ENCODE results near the gene EFCAB9. TPM values are rescaled to one million over a fixed set of nuclear protein-coding genes. Genes with fewer than 3 reads are reported as not detected.

Gene EFCAB9
- total RNA-seq, 4 donors from 2014 or later = not detected

DNA sequence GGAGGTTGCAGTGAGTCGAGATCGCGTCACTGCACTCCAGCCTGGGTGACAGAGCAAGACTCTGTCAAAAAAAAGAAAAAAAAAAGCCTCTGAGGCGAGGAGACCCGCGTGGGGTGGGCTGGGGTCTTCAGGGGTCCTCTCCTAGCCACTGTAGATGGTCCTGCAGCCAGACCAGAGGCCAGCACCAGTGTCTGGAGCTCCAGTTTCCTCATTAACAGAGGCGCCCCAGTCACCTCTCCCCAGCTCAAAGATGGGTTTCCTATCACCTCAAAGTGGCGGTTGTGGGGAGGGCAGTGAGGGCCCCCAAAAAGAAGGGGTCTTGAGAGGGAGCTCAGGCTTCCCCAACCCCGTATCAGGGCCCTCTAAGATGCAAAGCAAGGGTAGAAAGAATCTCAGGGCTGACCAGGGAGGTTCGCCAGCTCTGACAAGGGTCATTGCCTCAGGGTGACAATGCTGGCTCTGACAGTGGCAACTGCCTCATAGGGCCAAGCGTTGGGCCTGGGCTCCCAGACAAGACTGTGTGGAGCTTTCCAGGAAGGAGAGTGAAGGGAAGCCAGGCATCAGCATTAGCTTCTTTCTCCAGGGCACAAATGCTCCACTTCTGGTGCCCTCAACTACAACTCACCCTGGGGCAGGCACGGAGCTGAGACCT, 20.9 kb upstream of the EFCAB9 start:
- H3K36me3 ChIP-seq = no peaks in the 10 kb centered on the region
- TF ChIP-seq POLR2AphosphoS5 (IDR thresholded peaks at IDR 0.05) = no peak
- TF ChIP-seq, protein P1, sequence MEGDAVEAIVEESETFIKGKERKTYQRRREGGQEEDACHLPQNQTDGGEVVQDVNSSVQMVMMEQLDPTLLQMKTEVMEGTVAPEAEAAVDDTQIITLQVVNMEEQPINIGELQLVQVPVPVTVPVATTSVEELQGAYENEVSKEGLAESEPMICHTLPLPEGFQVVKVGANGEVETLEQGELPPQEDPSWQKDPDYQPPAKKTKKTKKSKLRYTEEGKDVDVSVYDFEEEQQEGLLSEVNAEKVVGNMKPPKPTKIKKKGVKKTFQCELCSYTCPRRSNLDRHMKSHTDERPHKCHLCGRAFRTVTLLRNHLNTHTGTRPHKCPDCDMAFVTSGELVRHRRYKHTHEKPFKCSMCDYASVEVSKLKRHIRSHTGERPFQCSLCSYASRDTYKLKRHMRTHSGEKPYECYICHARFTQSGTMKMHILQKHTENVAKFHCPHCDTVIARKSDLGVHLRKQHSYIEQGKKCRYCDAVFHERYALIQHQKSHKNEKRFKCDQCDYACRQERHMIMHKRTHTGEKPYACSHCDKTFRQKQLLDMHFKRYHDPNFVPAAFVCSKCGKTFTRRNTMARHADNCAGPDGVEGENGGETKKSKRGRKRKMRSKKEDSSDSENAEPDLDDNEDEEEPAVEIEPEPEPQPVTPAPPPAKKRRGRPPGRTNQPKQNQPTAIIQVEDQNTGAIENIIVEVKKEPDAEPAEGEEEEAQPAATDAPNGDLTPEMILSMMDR (IDR thresholded peaks at IDR 0.05) = no peak
- no peak for TF ChIP-seq EP300 (IDR thresholded peaks at IDR 0.05)
- TF ChIP-seq POLR2A (IDR thresholded peaks at IDR 0.05) = no peak
- no peak overlapping the region for H3K4me3 ChIP-seq
- no peaks in the 10 kb centered on the region for H3K27me3 ChIP-seq
- no peak for DNase-seq (ENCODE audit: low spot score in 2 of 2)
- H3K4me1 ChIP-seq = peaks cover 43% of the 10 kb centered on the region
- 79% methylated on average over 10 of the region's 12 CpGs for WGBS
- no peak overlapping the region for H3K27ac ChIP-seq
- no peaks in the 10 kb centered on the region for H3K9me3 ChIP-seq

DNA sequence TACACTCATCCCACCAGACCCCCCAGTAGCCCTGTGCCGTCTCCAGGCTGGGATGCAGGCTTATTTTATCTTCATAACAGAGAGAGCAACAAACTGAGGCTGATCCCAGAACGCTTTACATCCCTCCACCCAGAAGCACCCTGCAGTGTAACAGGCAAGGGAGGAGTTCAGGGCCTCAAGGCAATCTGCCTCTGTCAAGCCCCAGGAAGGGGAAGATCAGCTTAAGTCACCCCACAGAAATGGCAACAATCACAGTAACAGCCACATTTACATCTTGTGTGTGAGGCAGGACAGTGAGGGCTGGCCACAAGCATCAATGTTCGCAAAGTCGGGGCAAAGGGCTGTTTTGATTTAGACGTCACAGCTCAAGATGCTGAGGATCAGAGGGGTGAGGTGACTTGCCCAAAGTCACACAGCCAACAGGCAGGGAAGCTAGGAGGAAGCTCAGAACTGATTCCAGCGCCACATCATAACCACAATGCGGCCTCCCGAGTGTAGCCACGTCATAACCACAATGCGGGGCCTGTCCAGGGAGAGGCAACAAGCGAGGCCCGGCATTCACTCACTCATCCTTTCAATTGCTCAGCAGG, 20.3 kb upstream of the EFCAB9 start:
- 83% methylated on average over 12 of the region's 12 CpGs for WGBS
- H3K4me3 ChIP-seq = no peak overlapping the region
- no peaks in the 10 kb centered on the region for H3K36me3 ChIP-seq
- H3K27me3 ChIP-seq = no peaks in the 10 kb centered on the region
- H3K4me1 ChIP-seq = peaks cover 37% of the 10 kb centered on the region
- H3K9me3 ChIP-seq = no peaks in the 10 kb centered on the region
- H3K27ac ChIP-seq = no peak overlapping the region
- no peak for DNase-seq (ENCODE audit: low spot score in 2 of 2)
- TF ChIP-seq, protein P1 (IDR thresholded peaks at IDR 0.05) = no peak
- no peak for TF ChIP-seq POLR2AphosphoS5 (IDR thresholded peaks at IDR 0.05)
- TF ChIP-seq EP300 (IDR thresholded peaks at IDR 0.05) = no peak
- TF ChIP-seq POLR2A (IDR thresholded peaks at IDR 0.05) = no peak

DNA sequence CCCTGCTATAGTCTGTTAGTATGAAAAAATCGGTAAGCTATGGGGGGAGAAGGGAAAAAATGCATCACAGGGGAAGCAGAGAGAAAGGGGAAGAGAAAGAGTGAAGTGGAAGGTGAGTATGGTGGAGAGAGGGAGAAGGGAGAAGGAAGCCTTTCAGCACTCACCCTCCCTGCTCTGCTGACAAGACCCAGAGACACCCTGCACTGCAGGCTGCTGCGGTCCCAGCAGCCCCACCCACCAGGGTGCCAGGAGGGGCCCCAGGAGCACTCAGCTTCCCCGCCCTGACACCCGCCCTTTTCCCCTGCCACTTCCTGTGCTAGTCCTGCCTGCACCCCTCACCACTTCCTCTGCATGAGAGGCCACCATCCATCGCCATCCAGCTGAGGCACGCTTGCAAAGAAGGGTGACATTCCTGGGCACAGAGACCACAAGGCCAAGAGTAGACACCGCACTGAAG, 18.7 kb upstream of the EFCAB9 start:
- WGBS = 63% methylated on average over 7 of the region's 7 CpGs
- TF ChIP-seq EP300 (IDR thresholded peaks at IDR 0.05) (no peak), POLR2AphosphoS5 (IDR thresholded peaks at IDR 0.05) (no peak), POLR2A (IDR thresholded peaks at IDR 0.05) (no peak)
- TF ChIP-seq, protein P1 (IDR thresholded peaks at IDR 0.05) = no peak
- no peak overlapping the region for H3K27ac ChIP-seq
- DNase-seq (ENCODE audit: low spot score in 2 of 2) = no peak
- H3K4me3 ChIP-seq = peak overlapping the region; percentile 27
- H3K4me1 ChIP-seq = peaks cover 48% of the 10 kb centered on the region
- H3K36me3 ChIP-seq = no peaks in the 10 kb centered on the region
- H3K9me3 ChIP-seq = no peaks in the 10 kb centered on the region
- H3K27me3 ChIP-seq = no peaks in the 10 kb centered on the region

DNA sequence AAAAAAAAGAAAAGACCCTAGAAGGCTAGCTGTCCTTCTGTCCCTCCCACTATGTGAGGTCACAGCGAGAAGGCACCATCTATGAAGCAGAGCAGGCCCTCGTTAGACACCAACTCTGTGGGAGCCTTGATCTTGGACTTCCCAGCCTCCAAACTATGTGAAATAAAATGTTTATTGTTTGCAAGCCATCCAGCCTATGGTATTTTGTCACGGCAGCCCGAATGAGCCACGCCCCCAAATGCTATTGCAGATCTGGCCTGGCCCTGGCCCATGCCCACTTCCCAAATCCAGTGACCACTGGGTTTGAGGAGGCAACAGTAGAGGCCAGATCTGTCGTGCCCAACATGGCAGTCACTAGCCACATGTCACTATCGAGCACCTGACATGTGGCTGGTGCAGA, 16.8 kb upstream of the EFCAB9 start:
- Histone ChIP-seq H3K27ac (no peak overlapping the region), H3K9me3 (no peaks in the 10 kb centered on the region), H3K27me3 (no peaks in the 10 kb centered on the region), H3K36me3 (no peaks in the 10 kb centered on the region), H3K4me3 (no peak overlapping the region), H3K4me1 (peaks cover 42% of the 10 kb centered on the region)
- WGBS = 81% methylated on average over 7 of the region's 7 CpGs
- TF ChIP-seq POLR2A (IDR thresholded peaks at IDR 0.05) (no peak), EP300 (IDR thresholded peaks at IDR 0.05) (no peak), POLR2AphosphoS5 (IDR thresholded peaks at IDR 0.05) (no peak)
- TF ChIP-seq, protein P1 (IDR thresholded peaks at IDR 0.05) = no peak
- DNase-seq (ENCODE audit: low spot score in 2 of 2) = no peak

DNA sequence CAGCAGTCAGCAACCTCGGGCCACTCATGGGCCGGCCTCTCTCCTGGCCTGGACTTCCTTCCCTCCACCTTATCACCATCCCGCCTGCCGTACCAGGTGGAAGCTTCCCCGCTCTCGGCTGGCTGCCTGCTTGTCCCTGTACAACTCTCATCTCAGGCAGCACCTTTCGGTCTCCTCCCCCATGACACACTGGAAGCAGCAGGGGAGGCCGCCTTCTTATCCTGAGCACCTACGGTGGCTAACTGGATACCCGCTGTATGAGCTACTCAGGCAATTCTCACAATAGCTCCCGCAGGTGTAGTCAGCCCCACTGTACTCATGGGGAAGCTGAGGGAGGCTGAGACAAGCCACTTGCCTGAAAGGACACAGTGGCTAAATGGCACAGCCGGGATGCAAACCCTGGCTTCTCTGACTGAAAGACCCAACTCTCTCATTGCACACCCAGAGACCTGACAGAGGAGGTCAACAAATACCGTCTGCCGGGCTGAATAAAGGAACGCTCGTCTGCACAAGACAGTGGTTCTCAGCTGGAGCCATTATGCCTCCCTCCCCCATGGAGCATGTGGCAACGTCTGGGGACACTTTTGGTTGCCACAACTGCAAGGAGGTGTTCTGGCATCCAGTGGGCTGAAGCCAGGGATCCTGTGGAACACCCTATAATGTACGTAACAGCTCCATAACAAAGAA, 15.5 kb upstream of the EFCAB9 start:
- Histone ChIP-seq H3K4me1 (peaks cover 37% of the 10 kb centered on the region), H3K27me3 (no peaks in the 10 kb centered on the region), H3K36me3 (no peaks in the 10 kb centered on the region), H3K27ac (no peak overlapping the region), H3K9me3 (no peaks in the 10 kb centered on the region), H3K4me3 (peak overlapping the region; percentile 22)
- no peak for DNase-seq (ENCODE audit: low spot score in 2 of 2)
- TF ChIP-seq EP300 (IDR thresholded peaks at IDR 0.05) = no peak
- 77% methylated on average over 16 of the region's 18 CpGs for WGBS

Data from suprapubic skin (tissue), 4 donors.